Transverse colon (tissue), 3 donors: ENCODE results near the gene OR1D2.

Experiments used
- POLR2A ChIP-seq: fragments of 450-650 bp; IDR thresholded peaks from one replicate; pipeline ENCODE4 v1.6.1; 2016; ENCODE audit warnings: antibody characterized with exemption, mild to moderate bottlenecking, moderate library complexity
- TF ChIP-seq, protein P1 (sequence below), 5 experiments: fragments of 200-600 bp in 3 of 5; fragments of 450-650 bp in 2 of 5; sonication (generic) in 3 of 5; IDR thresholded peaks; 1 replicate in 2 of 5; 2 replicates in 3 of 5; pipeline ENCODE4 v1.5.1; 2016 to 2017; ENCODE audit warnings: antibody characterized with exemption in 5 of 5, inconsistent platforms in 3 of 5, mild to moderate bottlenecking in 2 of 5, moderate library complexity in 1 of 5

DNA sequence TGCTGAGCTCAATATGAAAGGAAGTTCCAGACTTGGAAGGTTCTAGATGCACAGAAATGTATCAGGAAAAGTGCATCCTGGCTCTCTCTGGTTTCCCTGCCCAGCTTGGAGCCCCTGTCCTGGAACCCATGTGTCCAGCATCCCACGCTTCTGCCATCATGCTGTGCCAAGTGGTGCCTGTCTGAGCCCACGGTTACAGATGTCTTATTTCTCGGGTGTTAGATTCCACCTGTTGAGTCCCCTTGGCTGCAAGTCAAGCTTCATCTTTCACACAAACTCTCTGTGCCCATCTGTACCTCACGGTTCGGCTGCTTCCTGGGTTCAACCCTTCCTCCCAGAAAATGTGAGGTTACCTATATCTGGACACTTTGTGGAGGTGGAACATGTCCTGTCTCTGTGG is 63.3 kb downstream of the OR1D2 start:
- no peak for TF ChIP-seq POLR2A
- TF ChIP-seq, protein P1, sequence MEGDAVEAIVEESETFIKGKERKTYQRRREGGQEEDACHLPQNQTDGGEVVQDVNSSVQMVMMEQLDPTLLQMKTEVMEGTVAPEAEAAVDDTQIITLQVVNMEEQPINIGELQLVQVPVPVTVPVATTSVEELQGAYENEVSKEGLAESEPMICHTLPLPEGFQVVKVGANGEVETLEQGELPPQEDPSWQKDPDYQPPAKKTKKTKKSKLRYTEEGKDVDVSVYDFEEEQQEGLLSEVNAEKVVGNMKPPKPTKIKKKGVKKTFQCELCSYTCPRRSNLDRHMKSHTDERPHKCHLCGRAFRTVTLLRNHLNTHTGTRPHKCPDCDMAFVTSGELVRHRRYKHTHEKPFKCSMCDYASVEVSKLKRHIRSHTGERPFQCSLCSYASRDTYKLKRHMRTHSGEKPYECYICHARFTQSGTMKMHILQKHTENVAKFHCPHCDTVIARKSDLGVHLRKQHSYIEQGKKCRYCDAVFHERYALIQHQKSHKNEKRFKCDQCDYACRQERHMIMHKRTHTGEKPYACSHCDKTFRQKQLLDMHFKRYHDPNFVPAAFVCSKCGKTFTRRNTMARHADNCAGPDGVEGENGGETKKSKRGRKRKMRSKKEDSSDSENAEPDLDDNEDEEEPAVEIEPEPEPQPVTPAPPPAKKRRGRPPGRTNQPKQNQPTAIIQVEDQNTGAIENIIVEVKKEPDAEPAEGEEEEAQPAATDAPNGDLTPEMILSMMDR (IDR thresholded peaks at IDR 0.05) = no peak
